ENCODE measurements around the gene RNF187.

RNF187 gene

DNA sequence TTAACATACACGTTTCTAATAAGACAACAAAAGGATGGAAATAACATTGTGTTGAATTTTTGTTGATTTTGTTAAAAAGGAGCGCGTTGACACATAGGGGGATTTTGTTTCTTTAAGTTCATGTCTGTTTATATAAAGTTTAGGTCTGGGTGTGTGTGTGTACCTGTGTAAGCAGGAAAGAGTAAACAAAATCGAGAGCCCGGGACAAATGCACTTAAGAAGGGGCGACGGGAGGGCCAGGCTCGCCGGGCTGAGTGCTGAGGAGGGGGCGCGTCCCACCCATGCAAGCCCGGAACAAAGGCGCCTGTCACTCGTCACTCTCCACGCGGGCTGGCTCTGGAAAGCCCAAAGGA, 41.7 kb upstream of the RNF187 start:
- Mint-ChIP-seq H3K9me3 (peaks cover 3% of the 10 kb centered on the region), H3K4me3 (peak overlapping the region; percentile 79), H3K4me1 (peaks cover 36% of the 10 kb centered on the region), H3K27ac (peak overlapping the region; percentile 87), H3K27me3 (ENCODE audit: low read depth, poor library complexity) (peaks cover 44% of the 10 kb centered on the region), H3K36me3 (ENCODE audit: low read depth) (peaks cover 6% of the 10 kb centered on the region)
- TF ChIP-seq, protein P1, sequence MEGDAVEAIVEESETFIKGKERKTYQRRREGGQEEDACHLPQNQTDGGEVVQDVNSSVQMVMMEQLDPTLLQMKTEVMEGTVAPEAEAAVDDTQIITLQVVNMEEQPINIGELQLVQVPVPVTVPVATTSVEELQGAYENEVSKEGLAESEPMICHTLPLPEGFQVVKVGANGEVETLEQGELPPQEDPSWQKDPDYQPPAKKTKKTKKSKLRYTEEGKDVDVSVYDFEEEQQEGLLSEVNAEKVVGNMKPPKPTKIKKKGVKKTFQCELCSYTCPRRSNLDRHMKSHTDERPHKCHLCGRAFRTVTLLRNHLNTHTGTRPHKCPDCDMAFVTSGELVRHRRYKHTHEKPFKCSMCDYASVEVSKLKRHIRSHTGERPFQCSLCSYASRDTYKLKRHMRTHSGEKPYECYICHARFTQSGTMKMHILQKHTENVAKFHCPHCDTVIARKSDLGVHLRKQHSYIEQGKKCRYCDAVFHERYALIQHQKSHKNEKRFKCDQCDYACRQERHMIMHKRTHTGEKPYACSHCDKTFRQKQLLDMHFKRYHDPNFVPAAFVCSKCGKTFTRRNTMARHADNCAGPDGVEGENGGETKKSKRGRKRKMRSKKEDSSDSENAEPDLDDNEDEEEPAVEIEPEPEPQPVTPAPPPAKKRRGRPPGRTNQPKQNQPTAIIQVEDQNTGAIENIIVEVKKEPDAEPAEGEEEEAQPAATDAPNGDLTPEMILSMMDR (IDR thresholded peaks at IDR 0.05), result no peak
- no peak for DNase-seq

DNA sequence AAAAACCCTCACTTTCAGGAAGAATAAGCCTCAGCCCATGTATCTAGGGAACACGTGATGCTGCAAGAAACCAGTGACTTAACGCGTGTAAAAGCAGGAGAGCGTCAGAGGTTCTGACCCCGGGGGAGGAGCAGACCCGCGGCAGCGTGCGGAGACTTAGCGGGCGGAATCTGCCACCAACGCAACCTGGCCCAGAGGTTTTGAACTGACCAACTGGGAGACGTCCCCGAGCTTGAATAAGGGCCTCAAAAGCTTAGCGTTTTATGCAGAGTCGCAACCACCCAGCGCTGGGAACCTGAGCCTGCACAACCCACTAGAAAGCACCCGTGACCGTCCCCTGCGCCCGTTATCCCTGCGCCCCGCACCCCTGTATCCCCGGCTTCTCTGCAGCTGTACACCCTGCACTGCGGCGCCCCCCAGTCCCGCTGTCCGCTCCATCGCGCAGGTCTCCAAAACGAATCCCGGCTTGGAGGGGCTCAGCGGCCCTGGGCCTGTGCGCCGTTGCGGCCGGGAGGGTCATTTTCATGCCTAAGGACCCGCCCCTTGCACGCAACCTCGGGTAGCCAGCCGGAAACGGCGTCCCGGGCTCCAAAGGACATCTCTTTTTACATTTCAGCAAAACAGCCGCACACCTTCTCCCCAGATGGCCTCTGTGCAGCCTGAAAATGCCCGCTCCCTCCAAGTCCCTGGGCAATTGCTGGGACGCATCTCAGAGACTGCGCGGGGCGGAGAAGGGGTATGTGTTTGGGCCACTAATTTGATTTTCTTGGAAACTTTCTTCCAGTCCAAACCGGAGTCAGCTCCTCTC, 41.1 kb upstream of the RNF187 start:
- peaks cover 6% of the 10 kb centered on the region for H3K36me3 Mint-ChIP-seq (ENCODE audit: low read depth)
- TF ChIP-seq, protein P1 (IDR thresholded peaks at IDR 0.05), result no peak
- DNase-seq, result peak; percentile 67
- H3K4me1 Mint-ChIP-seq, result peaks cover 36% of the 10 kb centered on the region
- H3K4me3 Mint-ChIP-seq, result peak overlapping the region; percentile 79
- H3K27ac Mint-ChIP-seq, result peak overlapping the region; percentile 87
- H3K9me3 Mint-ChIP-seq, result peaks cover 3% of the 10 kb centered on the region
- peaks cover 44% of the 10 kb centered on the region for H3K27me3 Mint-ChIP-seq (ENCODE audit: low read depth, poor library complexity)

DNA sequence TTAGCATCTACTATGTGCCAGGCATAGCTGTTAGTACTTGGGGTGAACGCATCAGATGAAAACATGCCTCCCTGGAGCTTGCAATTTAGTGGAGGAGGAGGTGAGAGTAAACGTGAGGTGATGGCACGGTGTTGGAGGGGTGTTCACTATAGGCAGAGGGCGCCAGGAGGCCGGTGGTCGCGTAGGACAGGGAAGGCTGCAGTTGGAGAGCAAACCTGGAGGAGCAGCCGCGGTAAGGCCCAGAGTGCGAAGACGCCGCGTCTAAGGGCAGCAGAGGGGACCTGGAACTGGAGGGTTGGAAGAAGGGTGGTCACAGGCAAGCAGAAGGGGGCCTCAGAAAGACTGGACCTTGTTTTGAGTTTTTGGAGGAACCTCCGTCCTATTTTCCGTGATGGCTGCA, 40.3 kb upstream of the RNF187 start:
- DNase-seq, result peak; percentile 38

DNA sequence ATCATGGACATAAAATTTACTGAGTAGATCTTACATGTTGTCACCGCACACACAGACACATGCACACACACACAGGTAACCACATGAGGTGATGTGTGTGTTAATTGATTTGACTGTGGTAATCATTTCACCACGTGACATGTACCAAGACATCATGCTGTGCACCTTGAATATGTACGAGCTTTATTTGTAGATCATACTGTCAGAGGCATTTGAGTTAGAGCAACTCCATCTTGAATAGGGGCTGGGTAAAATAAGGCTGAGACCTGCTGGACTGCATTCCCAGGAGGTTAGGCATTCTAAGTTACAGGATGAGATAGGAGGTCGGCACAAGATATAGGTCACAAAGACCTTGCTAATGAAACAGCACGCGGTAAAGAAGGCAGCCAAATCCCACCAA, 38.8 kb upstream of the RNF187 start:
- DNase-seq, result no peak
- no peak overlapping the region for H3K27ac Mint-ChIP-seq
- H3K4me1 Mint-ChIP-seq, result peaks cover 46% of the 10 kb centered on the region
- H3K27me3 Mint-ChIP-seq (ENCODE audit: low read depth, poor library complexity), result peaks cover 35% of the 10 kb centered on the region
- no peaks in the 10 kb centered on the region for H3K9me3 Mint-ChIP-seq
- no peak overlapping the region for H3K4me3 Mint-ChIP-seq
- TF ChIP-seq, protein P1 (IDR thresholded peaks at IDR 0.05), result no peak
- H3K36me3 Mint-ChIP-seq (ENCODE audit: low read depth), result peaks cover 17% of the 10 kb centered on the region

More for the DNA sequence above, 40.3 kb upstream of the RNF187 start:
- H3K4me1 Mint-ChIP-seq, result peaks cover 38% of the 10 kb centered on the region
- no peak overlapping the region for H3K27ac Mint-ChIP-seq
- TF ChIP-seq, protein P1 (IDR thresholded peaks at IDR 0.05), result no peak
- peaks cover 44% of the 10 kb centered on the region for H3K27me3 Mint-ChIP-seq (ENCODE audit: low read depth, poor library complexity)
- peaks cover 9% of the 10 kb centered on the region for H3K36me3 Mint-ChIP-seq (ENCODE audit: low read depth)
- H3K9me3 Mint-ChIP-seq, result peaks cover 3% of the 10 kb centered on the region
- H3K4me3 Mint-ChIP-seq, result peak overlapping the region; percentile 79

DNA sequence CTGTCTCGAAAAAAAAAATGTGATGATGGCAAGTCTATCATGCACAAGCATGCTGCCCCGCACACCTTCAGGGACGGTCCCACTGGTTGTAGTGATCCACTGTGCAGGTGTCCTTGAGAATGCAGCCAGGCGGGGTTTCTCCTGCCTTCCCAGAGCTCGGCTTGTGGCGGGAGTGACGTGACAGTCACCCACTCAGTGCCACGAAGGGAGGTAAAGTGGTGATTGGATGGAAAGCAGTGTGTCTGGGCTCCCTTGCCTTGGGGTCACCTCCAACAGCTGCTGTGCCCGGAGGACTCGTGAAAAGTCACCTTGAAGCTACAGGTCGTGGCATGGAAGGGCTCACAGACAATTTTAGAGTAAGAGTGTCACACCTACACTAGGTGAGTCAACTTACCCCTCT, 37.0 kb upstream of the RNF187 start:
- H3K4me1 Mint-ChIP-seq, result peaks cover 55% of the 10 kb centered on the region
- peaks cover 19% of the 10 kb centered on the region for H3K27me3 Mint-ChIP-seq (ENCODE audit: low read depth, poor library complexity)
- TF ChIP-seq, protein P1 (IDR thresholded peaks at IDR 0.05), result no peak
- no peak overlapping the region for H3K4me3 Mint-ChIP-seq
- no peaks in the 10 kb centered on the region for H3K9me3 Mint-ChIP-seq
- H3K27ac Mint-ChIP-seq, result no peak overlapping the region
- no peak for DNase-seq
- H3K36me3 Mint-ChIP-seq (ENCODE audit: low read depth), result peaks cover 20% of the 10 kb centered on the region

Measured in nephron progenitor cell (in vitro differentiated cells).